DOHH2 (cell line): ENCODE data around the gene WDFY4.

Experiments used
- EZH2phosphoT487 ChIP-seq: fragments of 200-600 bp; sonication (generic); IDR thresholded peaks from 2 replicates; pipeline ENCODE4 v1.6.1; 2017; ENCODE audit warnings: borderline replicate concordance, mild to moderate bottlenecking, antibody characterized with exemption, low read length, moderate library complexity, mixed read lengths
- TF ChIP-seq, protein P1 (sequence below): fragments of 200-600 bp; sonication (generic); IDR thresholded peaks from one replicate; pipeline ENCODE4 v1.5.1; 2014; ENCODE audit warnings: antibody characterized with exemption, mild to moderate bottlenecking, low read depth, low read length; ENCODE audit not compliant: poor library complexity, severe bottlenecking

DNA sequence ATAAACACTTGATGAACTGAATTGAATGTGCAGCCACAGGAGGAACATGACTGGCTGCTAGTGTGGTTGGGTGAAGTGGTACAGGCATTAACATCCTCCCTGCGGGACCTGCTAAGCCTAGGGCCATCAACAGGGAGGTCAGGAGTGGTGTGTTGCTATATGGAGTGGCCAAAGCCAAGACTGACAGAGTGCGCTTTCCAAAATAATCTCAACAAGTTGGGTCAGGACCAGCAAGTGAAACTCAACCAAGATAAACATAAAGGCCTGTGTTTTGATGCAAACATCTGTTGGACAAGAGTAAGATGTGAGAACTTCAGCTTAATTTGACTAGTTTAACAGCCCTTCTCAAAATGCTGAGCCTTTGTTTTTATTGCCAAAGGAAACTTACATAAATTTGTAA, 97.7 kb downstream of the WDFY4 start:
- TF ChIP-seq, protein P1, sequence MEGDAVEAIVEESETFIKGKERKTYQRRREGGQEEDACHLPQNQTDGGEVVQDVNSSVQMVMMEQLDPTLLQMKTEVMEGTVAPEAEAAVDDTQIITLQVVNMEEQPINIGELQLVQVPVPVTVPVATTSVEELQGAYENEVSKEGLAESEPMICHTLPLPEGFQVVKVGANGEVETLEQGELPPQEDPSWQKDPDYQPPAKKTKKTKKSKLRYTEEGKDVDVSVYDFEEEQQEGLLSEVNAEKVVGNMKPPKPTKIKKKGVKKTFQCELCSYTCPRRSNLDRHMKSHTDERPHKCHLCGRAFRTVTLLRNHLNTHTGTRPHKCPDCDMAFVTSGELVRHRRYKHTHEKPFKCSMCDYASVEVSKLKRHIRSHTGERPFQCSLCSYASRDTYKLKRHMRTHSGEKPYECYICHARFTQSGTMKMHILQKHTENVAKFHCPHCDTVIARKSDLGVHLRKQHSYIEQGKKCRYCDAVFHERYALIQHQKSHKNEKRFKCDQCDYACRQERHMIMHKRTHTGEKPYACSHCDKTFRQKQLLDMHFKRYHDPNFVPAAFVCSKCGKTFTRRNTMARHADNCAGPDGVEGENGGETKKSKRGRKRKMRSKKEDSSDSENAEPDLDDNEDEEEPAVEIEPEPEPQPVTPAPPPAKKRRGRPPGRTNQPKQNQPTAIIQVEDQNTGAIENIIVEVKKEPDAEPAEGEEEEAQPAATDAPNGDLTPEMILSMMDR = no peak
- TF ChIP-seq EZH2phosphoT487 = no peak
